ENCODE measurements around the gene DYDC1. TPM values are rescaled to one million over a fixed set of nuclear protein-coding genes. Genes with fewer than 3 reads are reported as not detected.
"Not testable (repeated sequence)": the region's sequence is repeated elsewhere in the genome, so short reads cannot be mapped to it uniquely, and the experiment has no call there.

Gene DYDC1
- total RNA-seq, 3 donors from 2014 or later (not counting 1 experiment from before 2014, with no cell fraction given), result not detected

DNA sequence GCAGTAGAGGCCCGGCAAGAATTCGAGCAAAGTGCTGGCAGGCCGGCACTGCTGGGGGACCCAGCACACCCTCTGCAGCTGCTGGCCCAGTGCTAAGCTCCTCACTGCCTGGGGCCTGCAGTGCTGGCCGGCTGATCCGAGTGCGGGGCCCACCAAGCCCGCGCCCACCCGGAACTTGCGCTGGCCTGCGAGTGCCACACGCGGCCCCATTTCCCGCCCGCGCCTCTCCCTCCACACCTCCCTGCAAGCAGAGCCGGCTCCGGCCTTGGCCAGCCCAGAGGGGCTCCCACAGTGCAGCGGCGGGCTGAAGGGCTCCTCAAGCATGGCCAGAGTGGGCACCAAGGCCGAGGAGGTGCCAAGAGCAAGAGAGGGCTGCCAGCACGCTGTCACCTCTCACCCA is 3.1 kb upstream of the DYDC1 start:
- no peak overlapping the region for H3K4me3 Mint-ChIP-seq
- Histone ChIP-seq H3K36me3 (ENCODE audit: control insufficient read depth, insufficient read depth, low read length) (no peaks in the 10 kb centered on the region), H3K27me3 (ENCODE audit: control insufficient read depth, insufficient read depth, low read length) (peaks cover 10% of the 10 kb centered on the region), H3K4me3 (ENCODE audit: low read length) (no peak overlapping the region), H3K4me1 (ENCODE audit: control insufficient read depth, insufficient read depth, low read length) (peaks cover 6% of the 10 kb centered on the region), H3K27ac (ENCODE audit: low read length) (no peak overlapping the region), H3K9me3 (ENCODE audit: control insufficient read depth, insufficient read depth, low read length) (no peaks in the 10 kb centered on the region)
- no peak for ATAC-seq
- H3K27me3 Mint-ChIP-seq (ENCODE audit: low read depth in 2 of 2), result peaks cover 33 to 35% of the 10 kb centered on the region in 2 donors
- no peak overlapping the region for H3K27ac Mint-ChIP-seq
- no peaks in the 10 kb centered on the region for H3K36me3 Mint-ChIP-seq
- H3K4me1 Mint-ChIP-seq, result peaks cover 0 to 12% of the 10 kb centered on the region in 2 donors
- no peak for DNase-seq
- intact Hi-C loops (cut with micrococcal nuclease), result no loop called here
- WGBS (ENCODE audit: insufficient coverage), result 95% methylated on average over 22 of the region's 22 CpGs
- TF ChIP-seq, protein P1, sequence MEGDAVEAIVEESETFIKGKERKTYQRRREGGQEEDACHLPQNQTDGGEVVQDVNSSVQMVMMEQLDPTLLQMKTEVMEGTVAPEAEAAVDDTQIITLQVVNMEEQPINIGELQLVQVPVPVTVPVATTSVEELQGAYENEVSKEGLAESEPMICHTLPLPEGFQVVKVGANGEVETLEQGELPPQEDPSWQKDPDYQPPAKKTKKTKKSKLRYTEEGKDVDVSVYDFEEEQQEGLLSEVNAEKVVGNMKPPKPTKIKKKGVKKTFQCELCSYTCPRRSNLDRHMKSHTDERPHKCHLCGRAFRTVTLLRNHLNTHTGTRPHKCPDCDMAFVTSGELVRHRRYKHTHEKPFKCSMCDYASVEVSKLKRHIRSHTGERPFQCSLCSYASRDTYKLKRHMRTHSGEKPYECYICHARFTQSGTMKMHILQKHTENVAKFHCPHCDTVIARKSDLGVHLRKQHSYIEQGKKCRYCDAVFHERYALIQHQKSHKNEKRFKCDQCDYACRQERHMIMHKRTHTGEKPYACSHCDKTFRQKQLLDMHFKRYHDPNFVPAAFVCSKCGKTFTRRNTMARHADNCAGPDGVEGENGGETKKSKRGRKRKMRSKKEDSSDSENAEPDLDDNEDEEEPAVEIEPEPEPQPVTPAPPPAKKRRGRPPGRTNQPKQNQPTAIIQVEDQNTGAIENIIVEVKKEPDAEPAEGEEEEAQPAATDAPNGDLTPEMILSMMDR (IDR thresholded peaks at IDR 0.05), result no peak
- H3K9me3 Mint-ChIP-seq, result no peaks in the 10 kb centered on the region

DNA sequence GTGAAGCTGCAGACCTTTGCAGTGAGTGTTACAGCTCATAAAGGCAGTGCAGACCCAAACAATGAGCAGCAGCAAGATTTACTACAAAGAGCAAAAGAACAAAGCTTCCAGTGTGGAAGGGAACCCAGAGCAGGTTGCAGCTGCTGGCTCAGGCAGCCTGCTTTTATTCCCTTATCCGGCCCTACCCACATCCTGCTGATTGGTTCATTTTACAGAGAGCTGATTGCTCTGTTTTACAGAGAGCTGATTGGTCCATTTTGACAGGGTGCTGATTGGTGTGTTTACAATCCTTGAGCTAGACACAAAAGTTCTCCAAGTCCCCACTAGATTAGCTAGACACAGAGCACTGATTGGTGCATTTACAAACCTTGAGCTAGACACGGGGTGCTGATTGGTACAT is 2.4 kb upstream of the DYDC1 start:
- H3K4me3 ChIP-seq (ENCODE audit: low read length); H3K9me3 Mint-ChIP-seq; H3K4me1 ChIP-seq (ENCODE audit: control insufficient read depth, insufficient read depth, low read length); H3K27ac ChIP-seq (ENCODE audit: low read length); H3K9me3 ChIP-seq (ENCODE audit: control insufficient read depth, insufficient read depth, low read length); H3K27ac Mint-ChIP-seq; DNase-seq; H3K36me3 ChIP-seq (ENCODE audit: control insufficient read depth, insufficient read depth, low read length); H3K4me3 Mint-ChIP-seq; intact Hi-C loops (cut with micrococcal nuclease); ATAC-seq; H3K27me3 ChIP-seq (ENCODE audit: control insufficient read depth, insufficient read depth, low read length); H3K36me3 Mint-ChIP-seq: not testable (repeated sequence)
- H3K27me3 Mint-ChIP-seq (ENCODE audit: low read depth in 2 of 2), result peaks cover 36 to 37% of the 10 kb centered on the region in 2 donors
- H3K4me1 Mint-ChIP-seq, result peaks cover 0 to 12% of the 10 kb centered on the region in 2 donors
- no CpG with 5 or more reads among the region's 2 CpGs for WGBS (ENCODE audit: insufficient coverage)

DNA sequence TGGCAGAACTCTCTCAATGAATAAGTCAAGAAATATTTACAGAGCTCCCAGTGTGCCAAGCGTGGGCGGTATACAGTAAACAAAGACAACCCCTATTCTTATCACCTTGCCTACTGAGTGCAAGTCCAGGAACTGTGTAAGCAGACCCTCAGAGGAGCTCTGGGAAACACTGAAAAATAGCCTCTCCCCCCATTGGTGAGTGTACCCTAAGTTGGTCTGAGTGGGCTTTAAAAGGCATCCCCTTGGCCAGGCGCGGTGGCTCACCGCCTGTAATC is 1.2 kb upstream of the DYDC1 start:
- TF ChIP-seq, protein P1 (IDR thresholded peaks at IDR 0.05), result no peak
- DNase-seq, result no peak
- H3K4me3 Mint-ChIP-seq, result no peak overlapping the region
- no peaks in the 10 kb centered on the region for H3K36me3 Mint-ChIP-seq
- peaks cover 36 to 40% of the 10 kb centered on the region in 2 donors for H3K27me3 Mint-ChIP-seq (ENCODE audit: low read depth in 2 of 2)
- H3K4me1 Mint-ChIP-seq, result peaks cover 0 to 12% of the 10 kb centered on the region in 2 donors
- no peaks in the 10 kb centered on the region for H3K36me3 ChIP-seq (ENCODE audit: control insufficient read depth, insufficient read depth, low read length)
- H3K27ac ChIP-seq (ENCODE audit: low read length), result no peak overlapping the region
- WGBS (ENCODE audit: insufficient coverage), result 100% methylated on average over 5 of the region's 5 CpGs
- no peaks in the 10 kb centered on the region for H3K9me3 ChIP-seq (ENCODE audit: control insufficient read depth, insufficient read depth, low read length)
- H3K27ac Mint-ChIP-seq, result no peak overlapping the region
- no peak for ATAC-seq
- no peak overlapping the region for H3K4me3 ChIP-seq (ENCODE audit: low read length)
- H3K9me3 Mint-ChIP-seq, result no peaks in the 10 kb centered on the region
- intact Hi-C loops (cut with micrococcal nuclease), result no loop called here
- H3K27me3 ChIP-seq (ENCODE audit: control insufficient read depth, insufficient read depth, low read length), result peaks cover 10% of the 10 kb centered on the region
- peaks cover 6% of the 10 kb centered on the region for H3K4me1 ChIP-seq (ENCODE audit: control insufficient read depth, insufficient read depth, low read length)

DNA sequence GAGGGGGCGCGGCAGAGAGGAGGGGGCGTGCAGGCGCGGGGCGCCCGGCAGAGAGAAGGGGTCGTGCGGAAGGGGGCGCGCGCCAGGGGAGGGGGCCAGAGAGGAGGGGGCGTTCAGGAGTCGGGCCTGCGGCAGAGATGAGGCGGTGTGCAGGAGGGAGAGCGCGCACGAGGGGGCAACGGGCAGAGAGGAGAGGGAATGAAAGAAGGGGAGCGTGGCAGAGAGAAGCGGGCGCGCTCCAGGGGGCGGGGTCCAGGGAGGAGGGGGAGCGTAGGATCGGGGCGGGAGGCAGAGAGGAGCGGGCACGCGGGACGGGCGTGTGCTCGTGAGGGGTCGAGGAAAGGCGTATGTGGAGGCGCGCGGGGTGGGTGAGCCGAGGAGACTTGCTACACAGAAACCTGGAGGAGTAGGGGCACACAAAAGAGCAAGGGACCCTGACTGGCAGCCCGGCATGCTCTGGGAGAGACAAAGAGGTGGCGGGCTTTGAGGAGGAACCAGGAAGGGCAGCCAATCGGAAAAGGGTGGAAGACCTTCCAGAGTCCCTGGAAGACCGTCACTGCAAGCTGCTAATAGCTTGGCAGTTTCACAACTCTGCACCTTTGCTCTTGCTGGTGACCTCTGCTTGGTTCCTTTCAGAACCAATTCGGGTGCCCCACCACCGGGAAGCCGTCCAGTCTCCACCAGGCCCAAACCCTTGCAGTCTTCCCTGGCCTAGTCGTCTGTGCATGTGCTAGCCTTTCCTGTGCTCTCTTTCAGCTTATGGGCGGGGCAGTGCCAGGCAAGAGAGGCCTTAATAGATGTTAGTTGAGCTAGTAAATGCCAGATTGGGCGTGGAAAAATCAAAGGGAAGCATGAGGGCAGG is 665 bp upstream of the DYDC1 start:
- intact Hi-C loops (cut with micrococcal nuclease), result no loop called here
- DNase-seq (peak in 1 of 2 donors; percentile 13), ATAC-seq (peak in 1 of 3 donors; percentile 21)
- no peaks in the 10 kb centered on the region for H3K36me3 ChIP-seq (ENCODE audit: control insufficient read depth, insufficient read depth, low read length)
- TF ChIP-seq, protein P1 (IDR thresholded peaks at IDR 0.05), result no peak
- peaks cover 0 to 12% of the 10 kb centered on the region in 2 donors for H3K4me1 Mint-ChIP-seq
- 15% methylated on average over 50 of the region's 50 CpGs for WGBS (ENCODE audit: insufficient coverage)
- no peak overlapping the region for H3K27ac ChIP-seq (ENCODE audit: low read length)
- H3K27me3 ChIP-seq (ENCODE audit: control insufficient read depth, insufficient read depth, low read length), result peaks cover 10% of the 10 kb centered on the region
- H3K27me3 Mint-ChIP-seq (ENCODE audit: low read depth in 2 of 2), result peaks cover 34 to 40% of the 10 kb centered on the region in 2 donors
- no peak overlapping the region for H3K27ac Mint-ChIP-seq
- H3K9me3 Mint-ChIP-seq, result no peaks in the 10 kb centered on the region
- no peaks in the 10 kb centered on the region for H3K9me3 ChIP-seq (ENCODE audit: control insufficient read depth, insufficient read depth, low read length)
- H3K4me1 ChIP-seq (ENCODE audit: control insufficient read depth, insufficient read depth, low read length), result peaks cover 6% of the 10 kb centered on the region
- H3K36me3 Mint-ChIP-seq, result no peaks in the 10 kb centered on the region
- H3K4me3 ChIP-seq (ENCODE audit: low read length), result no peak overlapping the region
- peak overlapping the region; percentile 74 for H3K4me3 Mint-ChIP-seq

Data from natural killer cell (primary cell).